Tibial nerve (tissue), 4 donors: Measurements from ENCODE around the gene MEGF10.

ENCODE experiments used
- EP300 ChIP-seq, 2 donors: sonication (generic); formaldehyde crosslinking; IDR thresholded peaks; one replicate each; pipeline ENCODE4 v1.6.1; 2017; ENCODE audit warnings: antibody characterized with exemption in 2 of 2, mild to moderate bottlenecking in 1 of 2
- POLR2A ChIP-seq, 2 donors: fragments of 450-650 bp; IDR thresholded peaks; one replicate each; pipeline ENCODE4 v1.6.1; 2017; ENCODE audit warnings: antibody characterized with exemption in 2 of 2, mild to moderate bottlenecking in 2 of 2, moderate library complexity in 2 of 2
- TF ChIP-seq, protein P1 (sequence below), 5 experiments: fragments of 200-600 bp in 3 of 5; fragments of 450-650 bp in 2 of 5; sonication (generic) in 3 of 5; IDR thresholded peaks; one replicate each; pipeline ENCODE4 v1.5.1; 2016 to 2019; ENCODE audit warnings: antibody characterized with exemption in 5 of 5, mild to moderate bottlenecking in 3 of 5, moderate library complexity in 2 of 5

- TF ChIP-seq, protein P1, sequence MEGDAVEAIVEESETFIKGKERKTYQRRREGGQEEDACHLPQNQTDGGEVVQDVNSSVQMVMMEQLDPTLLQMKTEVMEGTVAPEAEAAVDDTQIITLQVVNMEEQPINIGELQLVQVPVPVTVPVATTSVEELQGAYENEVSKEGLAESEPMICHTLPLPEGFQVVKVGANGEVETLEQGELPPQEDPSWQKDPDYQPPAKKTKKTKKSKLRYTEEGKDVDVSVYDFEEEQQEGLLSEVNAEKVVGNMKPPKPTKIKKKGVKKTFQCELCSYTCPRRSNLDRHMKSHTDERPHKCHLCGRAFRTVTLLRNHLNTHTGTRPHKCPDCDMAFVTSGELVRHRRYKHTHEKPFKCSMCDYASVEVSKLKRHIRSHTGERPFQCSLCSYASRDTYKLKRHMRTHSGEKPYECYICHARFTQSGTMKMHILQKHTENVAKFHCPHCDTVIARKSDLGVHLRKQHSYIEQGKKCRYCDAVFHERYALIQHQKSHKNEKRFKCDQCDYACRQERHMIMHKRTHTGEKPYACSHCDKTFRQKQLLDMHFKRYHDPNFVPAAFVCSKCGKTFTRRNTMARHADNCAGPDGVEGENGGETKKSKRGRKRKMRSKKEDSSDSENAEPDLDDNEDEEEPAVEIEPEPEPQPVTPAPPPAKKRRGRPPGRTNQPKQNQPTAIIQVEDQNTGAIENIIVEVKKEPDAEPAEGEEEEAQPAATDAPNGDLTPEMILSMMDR (IDR thresholded peaks at IDR 0.05), result no peak
- no peak for TF ChIP-seq POLR2A (IDR thresholded peaks at IDR 0.05)
- TF ChIP-seq EP300 (IDR thresholded peaks at IDR 0.05), result no peak
Measured at GRCh38 chr5:127439644-127440043, 149.0 kb downstream of the MEGF10 start.
